Stimulated activated CD8-positive, alpha-beta memory T cell treated with anti-CD3 and anti-CD28 coated beads, Interleukin-4, amount 100 ng/mL, for 4 hours (primary cell): Measurements from ENCODE around the gene VAPB.
A peak's percentile ranks its signal among the peaks of the same experiment; 100 is the strongest.

ENCODE experiments used
- DNase-seq, 2 donors: peaks; one replicate each; pipeline ENCODE4 v3.0.0-alpha.2; 2020; ENCODE audit warnings: low read depth in 2 of 2, low spot score in 1 of 2

The VAPB gene

GRCh38 chr20:58433759-58434158, 44.7 kb downstream of the VAPB start:
- DNase-seq, result no peak

DNA sequence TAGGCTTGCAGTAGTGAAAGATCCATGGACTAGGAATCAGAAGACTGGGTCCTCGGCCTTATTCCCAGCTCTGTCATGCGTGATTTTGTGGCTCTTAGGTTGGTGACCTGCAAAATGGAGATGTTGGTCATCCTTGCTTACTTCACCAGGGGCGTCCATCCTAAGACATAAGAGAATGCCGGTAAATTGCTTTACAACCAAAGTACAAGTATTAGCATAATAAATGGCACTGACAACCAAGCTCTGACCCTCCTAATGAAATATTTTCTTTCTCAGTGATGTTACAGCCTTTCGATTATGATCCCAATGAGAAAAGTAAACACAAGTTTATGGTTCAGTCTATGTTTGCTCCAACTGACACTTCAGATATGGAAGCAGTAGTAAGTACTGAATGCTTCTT, 45.3 kb downstream of the VAPB start:
- DNase-seq, result no peak

DNA sequence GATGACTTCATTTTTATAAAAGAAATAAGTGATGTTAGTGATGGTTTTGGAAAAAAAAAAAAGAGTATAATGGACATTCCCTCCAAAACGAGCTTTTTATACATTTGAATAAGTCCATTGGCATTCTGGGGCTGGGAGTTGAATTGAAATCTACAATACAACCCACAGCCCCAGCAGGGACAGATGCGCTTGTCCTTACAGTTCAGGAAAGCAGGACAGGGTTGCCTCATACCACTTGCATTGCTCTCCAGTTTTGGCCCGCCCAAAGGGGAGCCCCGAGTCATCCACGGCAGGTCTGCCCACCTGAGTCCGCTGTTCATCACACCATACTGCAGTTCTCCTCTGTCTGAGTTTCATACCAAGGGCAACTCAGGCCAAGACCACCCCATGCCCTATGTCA, 46.2 kb downstream of the VAPB start:
- no peak for DNase-seq

DNA sequence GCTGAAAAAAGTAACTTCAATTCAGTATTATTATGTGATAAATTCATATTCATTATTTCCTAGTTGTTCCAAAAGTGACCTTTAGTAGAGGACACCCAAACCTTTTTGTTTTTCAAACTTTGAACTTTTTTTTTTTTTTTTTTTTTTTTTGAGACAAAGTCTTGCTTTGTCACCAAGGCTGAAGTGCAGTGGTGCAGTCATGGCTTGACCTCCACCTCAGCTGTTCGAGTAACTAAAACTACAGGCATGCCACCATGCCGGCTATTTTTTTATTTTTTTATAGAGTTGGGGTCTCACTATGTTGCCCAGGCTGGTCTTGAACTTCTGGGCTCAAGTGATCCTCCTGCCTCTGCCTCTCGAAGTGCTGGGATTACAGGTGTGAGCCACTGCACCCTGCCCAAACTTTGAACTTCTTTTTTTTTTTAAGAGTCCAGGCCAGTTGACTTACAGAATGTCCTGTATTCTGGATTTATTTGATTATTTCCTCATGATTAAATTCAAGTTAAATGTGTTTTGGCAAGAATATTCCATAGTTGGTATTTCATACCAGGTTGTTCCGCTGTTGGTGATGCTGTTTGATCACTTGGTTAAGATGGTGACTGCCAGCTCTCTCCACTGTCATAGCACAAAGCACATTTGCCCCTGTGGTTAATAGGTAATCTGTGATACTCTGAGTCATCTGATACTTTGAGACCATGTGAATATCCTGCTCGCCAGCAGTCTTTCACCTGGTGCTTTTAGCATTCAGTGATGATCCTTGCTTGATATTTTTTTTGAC, 48.0 kb downstream of the VAPB start:
- DNase-seq, result no peak

DNA sequence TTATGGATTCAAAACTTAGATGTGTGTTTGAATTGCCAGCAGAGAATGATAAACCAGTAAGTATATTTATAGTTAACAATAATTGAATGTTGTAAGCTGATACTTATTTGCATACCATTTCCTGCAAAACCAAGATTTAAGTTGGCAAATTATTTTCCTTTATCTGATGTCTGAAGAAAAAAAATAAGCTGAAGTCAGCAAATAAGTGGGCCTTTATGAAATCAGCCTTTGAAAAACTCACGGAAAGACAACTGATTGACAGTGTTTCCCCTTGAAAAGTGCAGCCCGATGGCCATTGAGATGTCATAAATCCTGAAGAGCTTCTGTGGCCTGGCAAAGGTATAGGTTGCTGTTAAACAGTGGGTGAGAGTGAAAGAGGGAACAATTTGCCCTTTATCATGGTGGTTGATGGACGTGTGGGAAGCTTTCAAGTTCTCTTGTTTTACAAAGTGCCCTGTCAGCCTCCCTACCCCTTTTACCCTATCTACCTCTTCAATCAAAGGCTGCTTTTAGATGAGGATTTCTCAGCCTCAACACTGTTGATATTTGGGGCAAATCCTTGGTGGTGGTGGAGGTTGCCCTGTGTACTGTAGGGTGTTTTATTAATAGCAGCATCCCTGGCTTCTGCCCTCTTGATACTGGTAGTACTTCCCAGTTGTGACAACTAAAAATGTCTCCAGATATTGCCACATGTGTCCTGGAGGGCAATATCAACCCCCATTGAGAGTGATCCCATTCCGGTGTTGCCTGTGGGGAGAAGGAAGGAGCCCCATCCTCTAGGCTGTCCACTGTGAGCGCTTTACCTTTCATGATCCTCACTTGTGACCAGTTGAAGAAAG, 50.2 kb downstream of the VAPB start:
- no peak for DNase-seq

DNA sequence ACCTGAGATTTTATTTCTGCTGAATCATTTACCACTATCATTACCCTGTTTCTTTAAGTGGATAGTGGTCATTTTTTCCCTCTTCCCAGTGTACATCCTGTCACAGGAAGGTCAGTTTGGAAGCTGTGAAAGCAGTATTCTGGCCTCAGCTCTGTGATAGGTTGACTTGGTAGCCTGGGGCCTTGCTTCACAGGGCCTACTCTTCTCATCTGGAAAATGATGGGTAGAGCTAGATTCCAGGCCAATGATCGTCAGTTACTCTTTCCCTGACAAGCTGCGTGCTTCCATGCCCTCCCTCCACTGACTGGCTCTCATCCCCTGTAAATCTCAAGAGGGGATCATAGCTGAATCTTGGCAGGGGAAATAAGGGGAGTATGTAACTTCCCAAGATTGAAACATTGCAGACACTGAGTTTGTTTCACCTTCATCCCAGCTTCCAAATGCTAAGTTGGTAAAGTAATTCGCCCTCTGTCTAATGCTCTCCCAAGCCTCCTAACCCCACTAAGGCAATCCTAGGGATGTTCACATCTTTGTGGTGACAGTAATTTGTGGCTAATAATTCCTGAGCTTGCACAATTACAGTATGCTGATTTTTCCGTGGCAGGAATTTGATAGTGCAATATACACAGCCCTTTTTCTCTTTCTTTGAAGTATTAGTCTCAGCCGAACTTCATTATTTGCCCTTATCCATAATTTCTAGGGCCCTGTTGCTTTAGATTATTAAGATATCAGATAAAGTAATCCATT, 51.2 kb downstream of the VAPB start:
- no peak for DNase-seq

DNA sequence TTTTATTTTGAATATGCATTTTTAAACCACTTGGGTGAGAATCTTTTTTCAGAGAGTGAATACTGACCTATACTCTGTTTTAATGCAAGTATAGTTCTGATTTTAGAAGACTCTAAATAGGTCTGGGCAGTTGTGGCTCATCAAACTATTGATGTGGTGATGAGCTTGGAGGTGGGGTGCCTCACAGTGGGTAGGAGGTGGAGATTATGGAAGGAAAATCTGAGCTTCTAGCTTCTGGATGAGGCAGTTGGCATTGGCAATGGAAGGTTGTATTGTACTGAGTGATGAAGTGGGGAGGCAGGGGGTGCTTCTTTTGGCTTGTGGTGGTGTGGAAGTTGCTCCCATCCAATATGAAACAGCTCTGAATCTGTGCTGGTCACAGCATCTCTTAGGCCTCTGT, 52.7 kb downstream of the VAPB start:
- no peak for DNase-seq

GRCh38 chr20:58444746-58445255, 55.8 kb downstream of the VAPB start:
- DNase-seq, result no peak

DNA sequence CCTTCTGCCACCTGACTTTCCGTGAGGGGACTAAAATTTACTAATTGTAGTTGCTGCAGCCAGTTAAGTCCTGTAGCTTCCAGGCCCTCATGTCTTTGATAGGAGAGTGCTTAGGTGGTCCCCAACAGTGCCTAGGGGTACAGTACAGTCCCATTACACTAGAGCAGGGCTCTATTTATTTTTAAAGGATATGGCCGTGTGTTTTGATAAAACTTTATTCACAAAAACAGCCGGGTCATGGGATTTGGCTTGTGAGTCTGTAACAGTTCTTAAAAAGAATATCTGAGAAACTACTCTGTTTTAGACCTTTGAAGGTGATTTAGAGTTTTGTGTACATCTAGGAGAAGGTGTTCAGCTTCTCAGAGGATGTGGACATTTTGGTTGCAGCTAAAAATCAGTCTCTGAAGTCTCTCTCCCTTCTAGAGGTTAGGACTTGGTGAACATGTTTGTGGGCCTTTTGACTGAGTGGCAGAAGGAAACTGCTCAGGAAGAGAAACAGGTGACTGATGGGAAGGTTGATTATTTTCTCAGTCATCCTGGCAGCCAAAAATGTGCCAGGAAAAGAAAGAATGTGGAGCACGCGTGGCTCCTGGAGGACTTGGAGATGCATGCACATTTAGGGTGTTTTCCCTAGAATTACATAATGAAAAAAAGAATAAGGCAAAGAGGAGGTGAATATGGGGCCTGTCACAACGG, 57.4 kb downstream of the VAPB start:
- no peak for DNase-seq

- DNase-seq, result no peak
Measured at GRCh38 chr20:58446960-58447265, 57.9 kb downstream of the VAPB start.

DNA sequence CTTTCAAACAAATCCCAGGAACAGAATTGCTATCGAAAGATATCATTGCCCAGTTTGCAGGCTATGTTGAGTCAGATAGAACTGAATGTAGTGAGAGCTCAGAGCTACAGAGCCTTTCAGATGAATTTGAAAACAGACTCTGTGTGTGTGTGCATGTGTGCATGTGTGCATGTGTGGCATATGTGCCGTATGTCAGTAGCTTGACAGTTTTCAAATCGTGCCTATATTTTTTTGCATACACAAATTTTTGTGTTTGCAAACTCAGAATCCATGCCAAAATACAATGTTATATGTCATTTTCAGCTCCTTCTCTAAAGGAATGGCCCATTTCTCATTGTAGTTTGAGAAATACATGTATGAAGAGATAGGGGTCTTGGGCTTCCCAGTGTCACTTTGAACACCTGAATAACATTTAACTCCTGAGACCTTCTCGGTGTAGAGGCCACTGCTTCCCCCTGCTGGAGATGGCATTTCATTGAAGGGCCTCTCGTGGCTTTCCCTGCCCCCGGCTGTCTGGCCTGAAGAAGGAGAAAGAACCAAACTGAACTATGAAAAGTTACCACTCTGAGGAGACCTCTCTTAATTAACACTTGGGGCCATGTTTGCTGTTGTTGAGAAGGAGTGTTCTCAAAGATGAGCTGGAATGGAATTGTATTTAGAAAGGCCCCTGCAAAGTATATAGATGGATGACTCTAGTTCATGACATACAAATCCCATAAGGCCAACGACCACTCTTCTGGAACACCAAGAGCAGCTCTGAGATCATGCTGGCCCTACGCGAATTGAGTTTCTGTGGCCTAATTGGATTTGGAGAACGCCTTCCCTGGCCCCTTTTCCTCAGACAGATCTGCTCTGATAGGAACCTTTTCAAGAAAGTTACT, 58.7 kb downstream of the VAPB start:
- DNase-seq, result peak; percentile 10 to 20

DNA sequence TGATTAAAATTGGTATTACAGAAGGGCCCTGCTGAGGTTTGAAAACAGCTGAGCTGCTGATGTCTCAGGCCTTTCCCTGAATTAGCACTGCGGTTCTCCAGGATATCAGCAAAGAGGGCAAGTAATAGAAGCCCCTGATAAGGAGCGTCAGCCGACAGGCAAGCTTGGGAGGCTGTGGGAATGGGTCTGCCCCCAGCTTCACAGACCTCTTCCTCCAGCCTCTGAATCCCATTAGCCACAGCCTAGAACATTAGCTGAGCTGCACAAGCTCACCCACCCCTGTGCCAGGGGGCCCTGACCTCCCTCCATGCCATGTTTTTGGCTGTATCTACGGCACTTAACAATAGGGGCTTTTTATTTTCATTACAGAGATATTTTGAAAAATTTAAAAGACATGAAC, 59.9 kb downstream of the VAPB start:
- DNase-seq, result no peak

- DNase-seq, result no peak
Measured at GRCh38 chr20:58449681-58450221, 60.7 kb downstream of the VAPB start.

- no peak for DNase-seq
Measured at GRCh38 chr20:58450254-58450653, 61.2 kb downstream of the VAPB start.

DNA sequence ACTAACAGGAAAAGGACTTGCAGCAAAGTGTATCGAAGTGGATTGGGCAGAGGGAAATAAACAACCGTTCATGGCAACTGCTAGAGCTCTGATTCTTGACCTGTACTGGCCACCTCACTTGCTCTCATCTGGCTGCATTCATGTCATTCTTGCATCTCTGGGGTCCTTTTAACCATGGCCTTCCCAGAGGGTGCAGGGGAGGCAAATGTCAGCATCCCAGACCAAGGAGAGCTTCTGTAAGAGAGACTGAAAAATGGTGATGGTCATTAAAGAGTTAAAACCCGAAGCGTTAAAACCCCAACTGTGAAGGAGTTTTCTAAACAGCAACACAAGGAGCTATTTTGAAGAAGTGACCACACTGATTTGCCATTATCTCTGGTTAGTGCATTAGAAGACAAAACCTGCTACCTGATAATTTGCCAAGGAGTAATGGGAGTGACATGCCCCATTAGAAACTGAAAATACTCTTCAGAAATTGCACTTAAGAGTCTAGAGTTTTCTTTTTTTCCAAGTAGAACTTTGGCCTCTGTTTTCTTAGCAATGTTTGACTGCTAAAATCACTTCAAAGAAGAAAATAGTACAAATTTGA, 63.7 kb downstream of the VAPB start:
- no peak for DNase-seq

GRCh38 chr20:58453391-58453790, 64.4 kb downstream of the VAPB start:
- no peak for DNase-seq

- DNase-seq, result no peak
Measured at GRCh38 chr20:58454460-58454859, 65.4 kb downstream of the VAPB start.

DNA sequence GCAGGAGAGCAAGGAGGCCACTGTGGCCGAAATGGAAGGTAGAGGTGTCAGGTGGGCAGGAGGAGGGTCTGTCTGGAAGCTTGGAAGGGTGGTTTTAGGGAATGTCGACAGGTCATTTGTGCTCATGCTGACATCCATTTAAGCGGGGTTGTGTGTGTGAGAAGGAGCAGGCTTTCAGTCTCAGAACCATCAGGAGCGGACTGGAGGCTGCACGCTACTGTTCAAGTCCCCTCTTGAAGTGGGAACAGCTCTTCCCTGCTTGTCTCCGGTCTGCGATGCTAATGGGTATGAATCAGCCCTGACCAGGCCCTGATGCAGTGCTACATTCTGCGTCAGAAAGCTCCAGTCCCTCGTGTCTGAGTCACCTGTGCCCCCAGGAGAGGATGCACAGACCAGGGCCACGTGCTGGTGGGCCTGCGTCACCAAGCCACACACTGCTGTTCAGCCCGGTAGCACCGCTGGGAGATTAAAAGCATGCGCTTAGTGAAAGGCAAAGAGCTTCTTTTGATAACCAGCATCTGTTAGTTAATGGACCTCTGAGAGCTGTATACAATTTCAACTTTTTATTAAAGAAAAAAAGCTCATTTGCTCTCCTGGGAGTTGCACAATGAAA, 68.2 kb downstream of the VAPB start:
- DNase-seq, result no peak
